Measurements from ENCODE around the gene TRIM6. TPM values are rescaled to one million over a fixed set of nuclear protein-coding genes. Genes with fewer than 3 reads are reported as not detected.

Gene TRIM6
- total RNA-seq, 1 experiment from 2014 or later, result 17.9 TPM

GRCh38 chr11:5608808-5609207 is 12.4 kb downstream of the TRIM6 start:
- H3K27me3 Mint-ChIP-seq (ENCODE audit: low read depth), result no peaks in the 10 kb centered on the region
- no peaks in the 10 kb centered on the region for H3K79me1 ChIP-seq (ENCODE audit: insufficient read depth, low read depth, low read length, poor library complexity, severe bottlenecking)
- H3K14ac ChIP-seq (ENCODE audit: insufficient read depth, low read length), result no peak overlapping the region
- H2BK5ac ChIP-seq (ENCODE audit: insufficient read length, low read length), result no peak overlapping the region
- no peaks in the 10 kb centered on the region for H3K23me2 ChIP-seq (ENCODE audit: insufficient read length, low read depth, low read length, poor library complexity, severe bottlenecking)
- no peak overlapping the region for H4K5ac ChIP-seq (ENCODE audit: insufficient read length, low read depth, low read length)
- no peak overlapping the region for H2BK20ac ChIP-seq (ENCODE audit: low read depth, low read length, poor library complexity, severe bottlenecking)
- no peak overlapping the region for H3K4me3 Mint-ChIP-seq
- no peak overlapping the region for H3K18ac ChIP-seq (ENCODE audit: insufficient read length, low read depth, low read length)
- no peak overlapping the region for H3K27ac ChIP-seq (ENCODE audit: insufficient read length, low read depth, low read length)
- no CpG with 5 or more reads among the region's 6 CpGs for WGBS (ENCODE audit: extremely low coverage, insufficient read length, low lambda C conversion rate)
- no peaks in the 10 kb centered on the region for H3K4me1 ChIP-seq (ENCODE audit: insufficient read depth, low read length)
- H4K20me1 ChIP-seq (ENCODE audit: control insufficient read depth, insufficient read depth, insufficient read length), result no peaks in the 10 kb centered on the region
- no peak overlapping the region for H4K91ac ChIP-seq (ENCODE audit: insufficient read length, low read depth, low read length)
- no peak overlapping the region for H4K8ac ChIP-seq (replicated peaks; ENCODE audit: insufficient read length, low read depth, low read length)
- no peak overlapping the region for H3T11ph ChIP-seq (ENCODE audit: low read length)
- H2AK5ac ChIP-seq (ENCODE audit: insufficient read length, low read length), result no peak overlapping the region
- H3K56ac ChIP-seq (ENCODE audit: insufficient read length, low read depth, low read length), result no peak overlapping the region
- TF ChIP-seq CTCF (conservative IDR thresholded peaks at IDR 0.05), result no peak
- no peaks in the 10 kb centered on the region for H3K79me2 ChIP-seq (ENCODE audit: insufficient read depth, low read length)
- no peak overlapping the region for H3K4me2 ChIP-seq (ENCODE audit: insufficient read depth, insufficient read length, low read length)
- H3K23ac ChIP-seq (ENCODE audit: insufficient read length, low read depth, low read length), result no peak overlapping the region
- H2BK120ac ChIP-seq (ENCODE audit: low read depth, low read length, poor library complexity, severe bottlenecking), result no peak overlapping the region
- no peak overlapping the region for H3K9ac ChIP-seq (ENCODE audit: extremely low read depth, insufficient read length, low read length)
- H2AFZ ChIP-seq (ENCODE audit: low read length), result no peak overlapping the region
- no peaks in the 10 kb centered on the region for H3K9me3 Mint-ChIP-seq
- no peak overlapping the region for H3K27ac Mint-ChIP-seq
- no peak overlapping the region for H2BK12ac ChIP-seq (ENCODE audit: insufficient read length, low read depth, low read length)
- H3K4ac ChIP-seq (ENCODE audit: low read depth, low read length), result no peak overlapping the region
- no peak overlapping the region for H2BK15ac ChIP-seq (ENCODE audit: low read depth, low read length)
- no peaks in the 10 kb centered on the region for H3K27me3 ChIP-seq (ENCODE audit: insufficient read depth, low read length)
- H3K36me3 Mint-ChIP-seq (ENCODE audit: insufficient read depth in 1 of 3, low read depth in 3 of 3), result peaks cover 28 to 68% (median 67%) of the 10 kb centered on the region in 3 experiments; a peak in 6 of 7 replicates
- H3K9me3 ChIP-seq (ENCODE audit: control insufficient read depth, low read depth, low read length), result no peaks in the 10 kb centered on the region
- no peak for DNase-seq
- peaks cover 0 to 3% of the 10 kb centered on the region in 2 experiments; a peak in 1 of 4 replicates for H3K4me1 Mint-ChIP-seq

Data from H9 (cell line).